Stimulated activated CD4-positive, alpha-beta T cell treated with anti-CD3 and anti-CD28 coated beads, Interleukin-1b, Interleukin-23, amount 100 ng/mL, for 24 hours (primary cell): ENCODE results near the gene EGR1.
"Not testable (repeated sequence)": the region's sequence is repeated elsewhere in the genome, so short reads cannot be mapped to it uniquely, and the experiment has no call there.

Source experiments
- DNase-seq, 4 experiments: peaks; one replicate each; pipeline ENCODE4 v3.0.0-alpha.2; 2020; ENCODE audit warnings: low read depth in 4 of 4, low spot score in 1 of 4

Gene EGR1

GRCh38 chr5:138468966-138469539, 3.8 kb downstream of the EGR1 start:
- DNase-seq: no peak

GRCh38 chr5:138469540-138470321, 4.5 kb downstream of the EGR1 start:
- no peak for DNase-seq

GRCh38 chr5:138470322-138471051, 5.2 kb downstream of the EGR1 start:
- no peak for DNase-seq

- no peak for DNase-seq
Observed at GRCh38 chr5:138471052-138471361, 5.7 kb downstream of the EGR1 start.

- no peak for DNase-seq
Observed at GRCh38 chr5:138472353-138472752, 7.1 kb downstream of the EGR1 start.

- not testable (repeated sequence) for DNase-seq
Observed at GRCh38 chr5:138473151-138473550, 7.9 kb downstream of the EGR1 start.

GRCh38 chr5:138476918-138477317, 11.6 kb downstream of the EGR1 start:
- DNase-seq: no peak

GRCh38 chr5:138482638-138483037, 17.4 kb downstream of the EGR1 start:
- no peak for DNase-seq

GRCh38 chr5:138488481-138488945, 23.2 kb downstream of the EGR1 start:
- no peak for DNase-seq

- DNase-seq: no peak
Observed at GRCh38 chr5:138489683-138490061, 24.4 kb downstream of the EGR1 start.

GRCh38 chr5:138490648-138491283, 25.5 kb downstream of the EGR1 start:
- no peak for DNase-seq

GRCh38 chr5:138491284-138491648, 26.0 kb downstream of the EGR1 start:
- DNase-seq: no peak

- peak; percentile 52 to 81 (median 66) for DNase-seq
Observed at GRCh38 chr5:138491669-138492559, 26.6 kb downstream of the EGR1 start.

GRCh38 chr5:138492560-138493045, 27.3 kb downstream of the EGR1 start:
- DNase-seq: no peak

GRCh38 chr5:138495351-138495750, 30.1 kb downstream of the EGR1 start:
- no peak for DNase-seq

- DNase-seq: no peak
Observed at GRCh38 chr5:138498376-138498775, 33.1 kb downstream of the EGR1 start.

GRCh38 chr5:138502121-138502520, 36.8 kb downstream of the EGR1 start:
- no peak for DNase-seq

GRCh38 chr5:138502521-138502920, 37.2 kb downstream of the EGR1 start:
- no peak for DNase-seq

GRCh38 chr5:138503487-138504270, 38.4 kb downstream of the EGR1 start:
- DNase-seq: no peak

- no peak for DNase-seq
Observed at GRCh38 chr5:138504799-138505198, 39.5 kb downstream of the EGR1 start.
